Activated CD8-positive, alpha-beta memory T cell treated with anti-CD3 and anti-CD28 coated beads, Interleukin-2, amount 10 ng/mL, durations not matched to agents 7 days and 5 days (primary cell): ENCODE data around the gene CISH. TPM values are rescaled to one million over a fixed set of nuclear protein-coding genes. Genes with fewer than 3 reads are reported as not detected.

Experiments used
- ATAC-seq: fragments of 150-1000 bp; cut with Tn5 transposase; one replicate; pipeline ENCODE4 v1.10.0; 2021; ENCODE audit warnings: moderate library complexity
- CTCF ChIA-PET: fragments of 350-600 bp; sonication (Branson Sonifier 250); formaldehyde crosslinking; loops from one replicate; lab custom pipeline; 2021; ENCODE audit warnings: antibody characterized with exemption; lab: Charles Lee
- DNase-seq: peaks from one replicate; pipeline ENCODE4 v3.0.0-alpha.2; 2020
- H3K27ac Mint-ChIP-seq: one replicate; pipeline ENCODE4 v1.8.0; 2021; ENCODE audit warnings: mild to moderate bottlenecking, mixed read lengths
- H3K27me3 Mint-ChIP-seq: one replicate; pipeline ENCODE4 v1.8.0; 2021; ENCODE audit warnings: mixed read lengths
- H3K36me3 Mint-ChIP-seq: one replicate; pipeline ENCODE4 v1.8.0; 2021; ENCODE audit warnings: mild to moderate bottlenecking, mixed read lengths
- H3K4me1 Mint-ChIP-seq: one replicate; pipeline ENCODE4 v1.8.0; 2021; ENCODE audit warnings: mixed read lengths
- H3K4me3 Mint-ChIP-seq: one replicate; pipeline ENCODE4 v1.8.0; 2021; ENCODE audit warnings: mild to moderate bottlenecking, moderate library complexity, mixed read lengths
- H3K9me3 Mint-ChIP-seq: one replicate; pipeline ENCODE4 v1.8.0; 2022; ENCODE audit warnings: low read depth, mixed read lengths
- total RNA-seq, 2 experiments: library from RNA; stranded (reverse); gene quantifications; one replicate each; pipeline ENCODE4 v1.2.3, GENCODE V29; 2021

Gene CISH, protein sequence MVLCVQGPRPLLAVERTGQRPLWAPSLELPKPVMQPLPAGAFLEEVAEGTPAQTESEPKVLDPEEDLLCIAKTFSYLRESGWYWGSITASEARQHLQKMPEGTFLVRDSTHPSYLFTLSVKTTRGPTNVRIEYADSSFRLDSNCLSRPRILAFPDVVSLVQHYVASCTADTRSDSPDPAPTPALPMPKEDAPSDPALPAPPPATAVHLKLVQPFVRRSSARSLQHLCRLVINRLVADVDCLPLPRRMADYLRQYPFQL
- 100 to 1,000 TPM; 266 to 369 TPM for total RNA-seq

DNA sequence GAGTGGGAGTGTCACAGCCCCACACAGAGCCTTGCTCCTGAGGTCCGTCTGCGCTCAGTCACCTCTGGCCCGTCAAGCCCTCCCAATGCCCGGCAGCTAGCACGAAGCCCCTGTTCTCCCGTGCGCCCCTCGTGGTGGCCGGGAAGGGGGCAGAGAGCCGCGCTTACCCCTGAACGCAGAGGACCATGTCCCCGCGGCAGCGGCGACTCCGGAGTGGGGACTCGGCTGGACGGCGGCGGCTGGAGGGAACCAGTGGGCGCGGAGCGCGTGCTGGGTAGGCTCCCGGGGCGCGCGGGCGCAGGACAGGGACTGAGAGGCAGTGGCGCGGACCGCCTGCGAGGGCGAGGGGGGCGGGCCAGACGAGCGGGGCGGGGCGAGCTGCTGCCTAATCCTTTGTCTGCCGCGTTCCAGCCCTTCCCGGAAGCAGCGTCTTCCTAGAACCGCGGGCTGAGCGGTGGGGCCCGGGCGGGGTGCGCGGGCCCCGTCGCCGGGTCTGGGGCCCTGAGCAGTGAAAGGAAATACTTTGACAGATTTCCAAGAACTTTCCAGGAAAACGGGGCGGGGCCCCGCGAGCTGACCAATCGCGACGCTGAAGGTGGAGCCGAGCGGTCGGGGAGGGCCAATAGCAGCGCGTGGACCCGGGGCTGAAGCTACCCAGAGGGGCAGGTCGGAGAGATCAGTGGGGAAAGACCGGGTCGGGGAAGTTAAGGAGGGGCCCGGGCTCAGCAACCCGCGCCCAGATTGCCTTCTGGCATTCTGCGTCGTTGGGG, at the start of gene CISH:
CISH (minus strand) TSS at position 311 of the 770 bp plus-strand sequence; CDS start at position 187, 124 bp downstream.
- no peaks in the 10 kb centered on the region for H3K9me3 Mint-ChIP-seq
- peak within 1 kb of the TSS; percentile 89 for H3K4me3 Mint-ChIP-seq
- peaks cover 76% of the 10 kb centered on the region for H3K36me3 Mint-ChIP-seq
- CTCF ChIA-PET: interaction anchor here (0.6 to 25.1 kb wide), 9 partner anchors 8 to 274 kb away, joined by 3 to 859 read pairs (median 20); partner anchors contain the start of genes C3orf18, CYB561D2, HEMK1 and NPRL2
- peak within 1 kb of the TSS; percentile 100 for H3K27ac Mint-ChIP-seq
- H3K4me1 Mint-ChIP-seq: peaks cover 29% of the 10 kb centered on the region
- H3K27me3 Mint-ChIP-seq: no peaks in the 10 kb centered on the region
- DNase-seq (peak; percentile 99), ATAC-seq (peak; percentile 72)

DNA sequence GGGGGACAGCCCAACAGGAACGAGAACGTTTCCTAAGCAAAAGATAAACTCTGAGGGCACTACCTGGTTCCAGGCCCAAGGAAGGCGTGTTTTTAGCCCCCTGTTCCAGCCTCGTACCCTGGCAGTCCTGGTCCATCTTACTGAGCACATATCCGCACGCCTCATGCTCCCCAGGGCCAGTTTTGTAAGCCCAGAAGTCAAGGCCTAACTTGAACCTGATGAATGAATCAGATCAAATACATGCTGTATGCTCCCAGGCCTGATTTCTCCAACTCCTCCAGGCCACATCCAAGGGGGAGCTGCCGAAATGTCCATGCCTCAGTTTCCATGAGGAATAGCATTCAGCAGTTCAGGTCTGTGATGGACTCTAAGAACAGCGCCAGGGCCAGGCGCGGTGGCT, 48.8 kb upstream of the CISH start:
- H3K9me3 Mint-ChIP-seq: no peaks in the 10 kb centered on the region
- no peak overlapping the region for H3K4me3 Mint-ChIP-seq
- H3K27me3 Mint-ChIP-seq: no peaks in the 10 kb centered on the region
- DNase-seq: peak; percentile 28
- no peak for ATAC-seq
- H3K27ac Mint-ChIP-seq: no peak overlapping the region
- CTCF ChIA-PET: no interaction called here
- no peaks in the 10 kb centered on the region for H3K36me3 Mint-ChIP-seq
- H3K4me1 Mint-ChIP-seq: peaks cover 6% of the 10 kb centered on the region

DNA sequence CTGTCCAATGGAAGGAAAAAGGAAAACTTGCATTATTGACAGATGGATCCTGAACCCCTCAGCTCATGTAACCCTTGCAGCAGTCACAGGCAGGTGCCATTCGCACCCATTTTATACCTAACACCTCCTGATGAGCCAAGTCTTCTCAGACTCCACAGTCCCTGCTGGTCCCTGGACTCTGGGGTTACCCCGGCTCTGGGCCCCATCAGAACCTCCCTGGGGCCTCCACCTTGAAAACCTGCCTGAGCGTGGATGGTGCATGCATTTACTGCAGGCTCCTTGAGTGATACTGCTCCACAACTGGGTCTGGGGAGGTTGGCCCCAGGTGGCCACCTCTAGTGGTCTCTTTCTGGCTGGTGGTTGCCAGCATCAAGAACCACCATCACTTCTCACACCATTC, 47.3 kb upstream of the CISH start:
- no peaks in the 10 kb centered on the region for H3K9me3 Mint-ChIP-seq
- H3K4me3 Mint-ChIP-seq: no peak overlapping the region
- no peaks in the 10 kb centered on the region for H3K36me3 Mint-ChIP-seq
- DNase-seq (no peak), ATAC-seq (no peak)
- no peak overlapping the region for H3K27ac Mint-ChIP-seq
- H3K4me1 Mint-ChIP-seq: peaks cover 7% of the 10 kb centered on the region
- CTCF ChIA-PET: interaction anchor here (10.4 kb wide), 1 partner anchor 40 kb away, joined by 164 read pairs; the partner anchor contains the start of gene MAPKAPK3
- H3K27me3 Mint-ChIP-seq: no peaks in the 10 kb centered on the region

DNA sequence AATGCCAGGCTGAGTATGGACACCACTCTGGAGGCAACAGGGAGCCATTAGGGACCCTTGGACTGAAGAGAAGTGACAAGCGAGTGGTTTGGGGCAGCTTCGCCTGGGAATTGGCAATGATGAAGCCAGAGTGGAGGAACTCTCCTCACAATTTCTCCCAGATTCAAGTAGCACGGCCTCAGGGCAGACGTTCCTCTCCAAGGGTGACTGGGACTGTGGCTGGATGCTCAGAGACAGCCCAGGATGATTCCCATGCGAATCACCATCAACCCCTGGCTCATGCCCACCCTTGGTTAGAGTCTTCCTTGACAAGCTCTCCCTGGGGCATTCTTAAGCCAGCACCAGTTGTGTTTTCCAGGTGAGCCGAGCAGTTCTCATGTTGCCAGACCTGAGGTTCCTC, 46.8 kb upstream of the CISH start:
- DNase-seq: no peak
- no peak overlapping the region for H3K4me3 Mint-ChIP-seq
- no peak overlapping the region for H3K27ac Mint-ChIP-seq
- no peaks in the 10 kb centered on the region for H3K27me3 Mint-ChIP-seq
- ATAC-seq: no peak
- H3K4me1 Mint-ChIP-seq: peaks cover 7% of the 10 kb centered on the region
- no peaks in the 10 kb centered on the region for H3K36me3 Mint-ChIP-seq
- CTCF ChIA-PET: interaction anchor here (1.2 to 10.4 kb wide), 2 partner anchors 40 to 117 kb away, joined by 3 to 164 read pairs; partner anchors contain the start of gene MAPKAPK3
- H3K9me3 Mint-ChIP-seq: no peaks in the 10 kb centered on the region

- no peak overlapping the region for H3K27ac Mint-ChIP-seq
- no peaks in the 10 kb centered on the region for H3K27me3 Mint-ChIP-seq
- H3K9me3 Mint-ChIP-seq: no peaks in the 10 kb centered on the region
- CTCF ChIA-PET: interaction anchor here (1.2 to 10.4 kb wide), 4 partner anchors 39 to 116 kb away, joined by 3 to 164 read pairs (median 4); partner anchors contain the start of gene MAPKAPK3
- no peaks in the 10 kb centered on the region for H3K36me3 Mint-ChIP-seq
- ATAC-seq: no peak
- H3K4me3 Mint-ChIP-seq: no peak overlapping the region
- DNase-seq: no peak
- peaks cover 7% of the 10 kb centered on the region for H3K4me1 Mint-ChIP-seq
These were observed 46.2 kb upstream of the CISH start for GRCh38 chr3:50657816-50658215.

GRCh38 chr3:50657407-50657806, 45.8 kb upstream of the CISH start:
- no peak overlapping the region for H3K27ac Mint-ChIP-seq
- no peak overlapping the region for H3K4me3 Mint-ChIP-seq
- H3K4me1 Mint-ChIP-seq: peaks cover 7% of the 10 kb centered on the region
- no peak for DNase-seq
- ATAC-seq: no peak
- H3K27me3 Mint-ChIP-seq: no peaks in the 10 kb centered on the region
- CTCF ChIA-PET: interaction anchor here (1.2 to 10.4 kb wide), 4 partner anchors 39 to 116 kb away, joined by 3 to 164 read pairs (median 4); partner anchors contain the start of gene MAPKAPK3
- no peaks in the 10 kb centered on the region for H3K36me3 Mint-ChIP-seq
- H3K9me3 Mint-ChIP-seq: no peaks in the 10 kb centered on the region

DNA sequence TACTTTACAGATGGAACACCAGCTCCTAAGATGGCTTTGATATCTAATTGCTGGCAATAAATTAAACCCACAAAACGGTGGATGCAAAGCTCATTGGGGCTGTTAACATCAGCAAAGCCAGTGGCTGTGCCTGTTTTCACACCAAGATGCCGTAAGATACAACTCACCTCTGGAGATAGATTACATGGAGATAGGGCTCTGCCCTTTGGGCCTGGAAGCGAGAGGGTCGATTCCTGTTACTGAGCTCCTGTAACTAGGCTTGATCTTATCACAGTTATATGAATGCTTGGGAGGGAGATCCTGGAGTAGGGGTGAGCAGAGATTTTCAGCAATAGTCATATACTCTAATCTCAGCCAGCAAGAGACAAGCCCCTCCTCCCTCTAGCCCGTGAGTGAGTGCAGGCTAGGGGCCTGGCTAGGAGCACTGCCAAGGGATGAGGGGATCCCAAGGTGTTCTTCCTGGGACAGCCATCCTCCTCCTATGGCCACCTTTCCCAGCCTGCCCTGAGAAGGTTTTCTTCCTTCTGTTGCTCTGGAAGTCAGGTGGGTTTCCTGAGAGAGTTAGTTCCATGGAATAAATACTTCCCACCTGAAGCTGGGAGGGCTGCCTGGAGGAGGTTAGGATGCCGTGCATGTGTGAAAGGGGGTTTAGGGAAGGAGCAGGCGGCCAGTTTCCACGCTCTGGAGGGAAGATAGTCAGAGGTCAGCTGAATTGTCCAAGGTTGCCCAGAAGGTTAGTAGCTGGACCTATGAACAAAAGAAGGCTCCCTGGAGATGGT, 45.0 kb upstream of the CISH start:
- CTCF ChIA-PET: interaction anchor here (1.2 to 10.4 kb wide), 3 partner anchors 38 to 86 kb away, joined by 4 to 164 read pairs (median 4); partner anchors contain the start of gene MAPKAPK3
- no peak overlapping the region for H3K4me3 Mint-ChIP-seq
- H3K27me3 Mint-ChIP-seq: no peaks in the 10 kb centered on the region
- H3K9me3 Mint-ChIP-seq: no peaks in the 10 kb centered on the region
- DNase-seq (no peak), ATAC-seq (no peak)
- H3K27ac Mint-ChIP-seq: no peak overlapping the region
- H3K4me1 Mint-ChIP-seq: peaks cover 7% of the 10 kb centered on the region
- no peaks in the 10 kb centered on the region for H3K36me3 Mint-ChIP-seq

DNA sequence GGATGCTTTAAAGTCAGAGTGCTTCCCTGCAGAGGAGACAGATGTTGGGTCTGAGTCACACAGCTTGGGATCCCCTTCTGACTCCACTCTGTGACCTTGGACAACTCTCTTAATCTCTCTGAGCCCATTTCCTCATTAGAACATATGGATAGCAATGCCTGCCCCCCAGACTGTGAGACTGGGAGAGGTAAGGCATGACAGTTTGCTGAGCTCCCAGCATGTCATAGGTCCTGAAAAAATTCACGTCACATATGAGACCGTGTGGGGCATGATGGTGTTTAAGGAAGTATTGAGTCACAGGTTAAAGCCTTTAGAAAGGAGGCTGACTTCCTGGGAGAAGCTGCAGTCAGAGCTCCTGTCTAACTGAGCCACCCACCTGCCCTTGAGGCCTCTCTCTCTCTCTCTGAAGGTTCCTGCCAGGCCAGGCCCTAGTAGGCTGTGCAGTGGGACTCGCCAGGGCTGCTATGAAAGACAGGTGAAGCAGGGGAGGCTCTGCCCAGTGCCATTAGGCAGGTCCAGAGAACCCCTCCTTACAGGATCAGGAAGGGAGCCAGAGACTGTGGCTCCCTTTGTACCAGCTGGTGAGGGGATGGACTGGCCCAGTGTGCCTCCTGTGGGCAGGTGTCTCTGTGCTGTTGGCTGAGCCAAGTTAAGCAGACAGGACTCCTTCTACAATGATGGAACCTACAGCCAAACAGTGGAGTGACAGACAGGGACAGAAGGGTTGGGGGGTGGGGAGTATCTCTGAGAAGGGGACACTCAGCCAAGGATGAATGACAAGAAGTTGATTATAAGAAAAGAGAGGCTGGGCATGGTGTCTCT, 43.6 kb upstream of the CISH start:
- peaks cover 7% of the 10 kb centered on the region for H3K4me1 Mint-ChIP-seq
- no peaks in the 10 kb centered on the region for H3K9me3 Mint-ChIP-seq
- no peak overlapping the region for H3K4me3 Mint-ChIP-seq
- peak; percentile 26 for ATAC-seq
- no peak for DNase-seq
- H3K36me3 Mint-ChIP-seq: no peaks in the 10 kb centered on the region
- H3K27ac Mint-ChIP-seq: peak overlapping the region; percentile 44
- no peaks in the 10 kb centered on the region for H3K27me3 Mint-ChIP-seq
- CTCF ChIA-PET: interaction anchor here (0.8 to 10.4 kb wide), 6 partner anchors 11 to 106 kb away, joined by 3 to 164 read pairs (median 14); partner anchors contain the start of genes CISH, HEMK1 and MAPKAPK3

DNA sequence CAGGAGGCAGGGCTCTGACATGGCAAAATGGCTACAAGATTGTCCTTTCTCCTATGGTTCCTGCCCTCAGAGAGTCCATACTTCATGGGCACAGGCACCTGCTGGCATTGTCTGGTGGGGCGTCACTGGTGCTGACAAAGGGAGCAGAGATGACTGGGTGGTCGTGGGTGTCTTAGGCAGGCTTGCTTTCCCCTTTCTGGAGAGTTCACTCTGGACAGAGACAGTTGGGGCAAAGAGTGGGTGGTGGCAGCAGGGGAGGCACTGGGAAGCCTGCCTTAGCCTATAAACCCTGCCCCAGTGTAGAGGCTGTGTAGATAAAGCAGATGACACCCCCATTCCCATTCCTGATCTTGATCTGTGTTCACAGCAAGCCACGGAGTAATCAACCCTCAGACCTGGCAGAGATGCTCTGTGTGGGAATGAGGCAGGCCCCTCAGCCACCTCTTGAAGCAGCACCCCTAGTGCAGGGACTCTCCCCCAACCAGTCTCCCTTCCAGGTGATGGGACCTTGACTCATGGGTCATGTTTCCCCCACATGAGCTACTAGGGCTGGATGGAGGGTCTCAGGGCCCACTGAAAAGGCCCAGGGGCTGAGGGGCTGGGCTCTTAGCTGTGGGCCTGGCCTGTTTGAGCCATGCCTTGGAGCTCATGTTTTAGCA, 42.5 kb upstream of the CISH start:
- no peak overlapping the region for H3K4me3 Mint-ChIP-seq
- no peaks in the 10 kb centered on the region for H3K27me3 Mint-ChIP-seq
- DNase-seq (no peak), ATAC-seq (no peak)
- H3K36me3 Mint-ChIP-seq: peaks cover 2% of the 10 kb centered on the region
- peaks cover 7% of the 10 kb centered on the region for H3K4me1 Mint-ChIP-seq
- CTCF ChIA-PET: interaction anchor here (0.8 to 10.4 kb wide), 10 partner anchors 10 to 735 kb away, joined by 3 to 164 read pairs (median 14); partner anchors contain the start of genes CISH, HEMK1 and MAPKAPK3
- H3K9me3 Mint-ChIP-seq: no peaks in the 10 kb centered on the region
- peak overlapping the region; percentile 21 for H3K27ac Mint-ChIP-seq

DNA sequence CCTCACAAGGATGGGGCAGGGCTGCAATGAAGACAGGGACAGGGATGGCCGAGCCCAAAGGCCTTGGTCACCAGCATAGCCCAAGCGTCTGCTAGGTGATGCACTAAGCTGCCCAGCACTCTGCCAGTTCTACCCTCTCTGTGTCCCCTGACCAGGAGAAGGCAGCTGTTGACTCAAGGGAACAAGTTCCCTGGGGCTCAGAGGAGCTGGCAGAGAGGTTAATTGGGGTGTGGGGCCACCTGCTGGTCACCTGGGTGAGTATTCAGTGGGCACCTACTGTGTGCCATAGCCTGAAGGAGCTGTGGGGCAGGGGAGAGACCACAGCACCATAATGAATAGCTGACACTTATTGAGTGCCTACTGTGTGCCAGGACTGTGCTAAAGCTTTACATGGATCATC, 41.1 kb upstream of the CISH start:
- Mint-ChIP-seq H3K27ac (no peak overlapping the region), H3K36me3 (peaks cover 4% of the 10 kb centered on the region), H3K27me3 (no peaks in the 10 kb centered on the region), H3K9me3 (no peaks in the 10 kb centered on the region), H3K4me1 (peaks cover 7% of the 10 kb centered on the region), H3K4me3 (no peak overlapping the region)
- CTCF ChIA-PET: interaction anchor here (0.6 to 10.4 kb wide), 22 partner anchors 8 to 737 kb away, joined by 3 to 164 read pairs (median 4); partner anchors contain the start of genes C3orf18, CISH, HEMK1 and MANF
- ATAC-seq (peak; percentile 71), DNase-seq (peak; percentile 73)

GRCh38 chr3:50651920-50652529, 40.5 kb upstream of the CISH start:
- Mint-ChIP-seq H3K27ac (no peak overlapping the region), H3K4me3 (no peak overlapping the region), H3K27me3 (no peaks in the 10 kb centered on the region), H3K4me1 (peaks cover 7% of the 10 kb centered on the region), H3K9me3 (no peaks in the 10 kb centered on the region), H3K36me3 (peaks cover 7% of the 10 kb centered on the region)
- ATAC-seq: no peak
- CTCF ChIA-PET: interaction anchor here (1.0 to 10.4 kb wide), 14 partner anchors 8 to 134 kb away, joined by 3 to 164 read pairs (median 7); partner anchors contain the start of genes CISH, HEMK1 and MAPKAPK3
- no peak for DNase-seq
